GM12872 (cell line): ENCODE measurements around the gene VPS18.

Experiments used
- TF ChIP-seq, protein P1 (sequence below): IDR thresholded peaks from 3 replicates; pipeline ENCODE4 v1.5.1; 2011; ENCODE audit warnings: low read depth, mild to moderate bottlenecking, low read length, moderate library complexity; ENCODE audit not compliant: insufficient read depth

Gene VPS18, protein sequence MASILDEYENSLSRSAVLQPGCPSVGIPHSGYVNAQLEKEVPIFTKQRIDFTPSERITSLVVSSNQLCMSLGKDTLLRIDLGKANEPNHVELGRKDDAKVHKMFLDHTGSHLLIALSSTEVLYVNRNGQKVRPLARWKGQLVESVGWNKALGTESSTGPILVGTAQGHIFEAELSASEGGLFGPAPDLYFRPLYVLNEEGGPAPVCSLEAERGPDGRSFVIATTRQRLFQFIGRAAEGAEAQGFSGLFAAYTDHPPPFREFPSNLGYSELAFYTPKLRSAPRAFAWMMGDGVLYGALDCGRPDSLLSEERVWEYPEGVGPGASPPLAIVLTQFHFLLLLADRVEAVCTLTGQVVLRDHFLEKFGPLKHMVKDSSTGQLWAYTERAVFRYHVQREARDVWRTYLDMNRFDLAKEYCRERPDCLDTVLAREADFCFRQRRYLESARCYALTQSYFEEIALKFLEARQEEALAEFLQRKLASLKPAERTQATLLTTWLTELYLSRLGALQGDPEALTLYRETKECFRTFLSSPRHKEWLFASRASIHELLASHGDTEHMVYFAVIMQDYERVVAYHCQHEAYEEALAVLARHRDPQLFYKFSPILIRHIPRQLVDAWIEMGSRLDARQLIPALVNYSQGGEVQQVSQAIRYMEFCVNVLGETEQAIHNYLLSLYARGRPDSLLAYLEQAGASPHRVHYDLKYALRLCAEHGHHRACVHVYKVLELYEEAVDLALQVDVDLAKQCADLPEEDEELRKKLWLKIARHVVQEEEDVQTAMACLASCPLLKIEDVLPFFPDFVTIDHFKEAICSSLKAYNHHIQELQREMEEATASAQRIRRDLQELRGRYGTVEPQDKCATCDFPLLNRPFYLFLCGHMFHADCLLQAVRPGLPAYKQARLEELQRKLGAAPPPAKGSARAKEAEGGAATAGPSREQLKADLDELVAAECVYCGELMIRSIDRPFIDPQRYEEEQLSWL

DNA sequence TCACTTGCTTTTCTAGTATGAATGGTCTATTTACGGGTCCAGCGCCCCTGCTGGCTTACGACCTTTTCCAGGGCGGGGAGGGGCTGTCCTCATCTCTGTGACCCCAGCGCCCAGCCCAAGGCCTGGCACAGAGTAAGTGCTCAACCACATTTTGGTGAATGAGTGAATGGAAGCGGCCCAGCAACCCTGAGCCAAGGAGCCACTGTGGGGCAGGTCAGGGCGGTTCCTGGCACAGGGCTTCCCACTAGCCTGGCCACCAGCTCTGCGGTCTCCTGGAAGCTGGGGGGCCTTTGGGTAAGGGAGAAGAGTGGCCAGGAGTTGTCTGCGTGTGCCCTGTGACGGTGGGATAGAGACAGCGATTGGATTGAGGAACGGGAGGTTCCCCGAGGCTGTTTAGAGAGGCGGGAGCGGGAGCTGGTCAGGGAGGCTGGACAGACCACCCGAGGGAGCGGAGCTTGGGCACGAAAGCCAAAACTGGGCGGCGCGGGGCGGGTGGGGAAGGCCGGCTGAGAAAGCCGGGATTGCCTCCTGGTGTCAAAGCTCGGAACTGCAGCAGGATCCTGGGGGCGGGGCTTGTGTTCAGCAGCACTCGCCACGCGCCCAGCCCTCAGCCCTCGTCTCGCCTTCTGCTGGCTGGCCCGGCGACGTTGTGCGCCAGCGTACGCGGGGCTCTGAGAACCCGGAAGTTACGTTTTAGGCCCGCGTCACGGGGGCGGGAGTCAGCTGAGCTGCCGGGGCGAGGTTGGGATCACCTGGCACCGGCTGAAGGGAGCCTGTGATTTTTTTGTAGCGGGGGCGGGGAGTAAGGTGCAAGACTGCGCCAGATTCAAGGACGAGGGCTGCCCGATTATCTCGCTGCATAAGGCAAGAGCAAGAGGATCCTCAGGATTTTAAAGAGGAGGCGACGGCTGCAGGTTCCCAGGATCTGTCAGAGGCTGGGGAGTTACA is at the start of gene VPS18:
Gene VPS18 (plus strand): TSS at position 718 of the 948 bp plus-strand sequence. CDS start 319 bp downstream, outside the sequence.
- TF ChIP-seq, protein P1, sequence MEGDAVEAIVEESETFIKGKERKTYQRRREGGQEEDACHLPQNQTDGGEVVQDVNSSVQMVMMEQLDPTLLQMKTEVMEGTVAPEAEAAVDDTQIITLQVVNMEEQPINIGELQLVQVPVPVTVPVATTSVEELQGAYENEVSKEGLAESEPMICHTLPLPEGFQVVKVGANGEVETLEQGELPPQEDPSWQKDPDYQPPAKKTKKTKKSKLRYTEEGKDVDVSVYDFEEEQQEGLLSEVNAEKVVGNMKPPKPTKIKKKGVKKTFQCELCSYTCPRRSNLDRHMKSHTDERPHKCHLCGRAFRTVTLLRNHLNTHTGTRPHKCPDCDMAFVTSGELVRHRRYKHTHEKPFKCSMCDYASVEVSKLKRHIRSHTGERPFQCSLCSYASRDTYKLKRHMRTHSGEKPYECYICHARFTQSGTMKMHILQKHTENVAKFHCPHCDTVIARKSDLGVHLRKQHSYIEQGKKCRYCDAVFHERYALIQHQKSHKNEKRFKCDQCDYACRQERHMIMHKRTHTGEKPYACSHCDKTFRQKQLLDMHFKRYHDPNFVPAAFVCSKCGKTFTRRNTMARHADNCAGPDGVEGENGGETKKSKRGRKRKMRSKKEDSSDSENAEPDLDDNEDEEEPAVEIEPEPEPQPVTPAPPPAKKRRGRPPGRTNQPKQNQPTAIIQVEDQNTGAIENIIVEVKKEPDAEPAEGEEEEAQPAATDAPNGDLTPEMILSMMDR: peak; percentile 93

DNA sequence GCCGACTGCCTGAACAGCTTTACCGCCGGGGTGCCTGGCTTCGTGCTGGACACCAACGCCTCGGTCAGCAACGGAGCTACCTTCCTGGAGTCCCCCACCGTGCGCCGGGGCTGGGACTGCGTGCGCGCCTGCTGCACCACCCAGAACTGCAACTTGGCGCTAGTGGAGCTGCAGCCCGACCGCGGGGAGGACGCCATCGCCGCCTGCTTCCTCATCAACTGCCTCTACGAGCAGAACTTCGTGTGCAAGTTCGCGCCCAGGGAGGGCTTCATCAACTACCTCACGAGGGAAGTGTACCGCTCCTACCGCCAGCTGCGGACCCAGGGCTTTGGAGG is 49.6 kb upstream of the VPS18 start:
- TF ChIP-seq, protein P1: no peak

DNA sequence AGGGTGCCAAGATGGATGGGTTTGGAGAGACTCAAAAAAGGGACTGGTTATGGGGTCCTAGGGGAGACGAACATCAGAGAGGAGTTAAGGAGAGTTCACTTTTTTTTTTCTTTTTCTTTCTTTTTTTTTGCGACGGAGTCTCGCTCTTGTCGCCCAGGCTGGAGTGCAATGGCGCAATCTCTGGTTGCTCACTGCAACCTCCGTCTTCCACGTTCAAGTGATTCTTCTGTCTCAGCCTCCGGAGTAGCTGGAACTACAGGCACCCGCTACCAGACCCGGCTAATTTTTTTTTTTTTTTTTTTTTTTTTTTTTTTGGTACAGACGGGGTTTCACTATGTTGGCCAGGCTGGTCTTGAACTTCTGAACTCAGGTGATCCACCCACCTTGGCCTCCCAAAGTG is 49.2 kb upstream of the VPS18 start:
- TF ChIP-seq, protein P1: no peak

DNA sequence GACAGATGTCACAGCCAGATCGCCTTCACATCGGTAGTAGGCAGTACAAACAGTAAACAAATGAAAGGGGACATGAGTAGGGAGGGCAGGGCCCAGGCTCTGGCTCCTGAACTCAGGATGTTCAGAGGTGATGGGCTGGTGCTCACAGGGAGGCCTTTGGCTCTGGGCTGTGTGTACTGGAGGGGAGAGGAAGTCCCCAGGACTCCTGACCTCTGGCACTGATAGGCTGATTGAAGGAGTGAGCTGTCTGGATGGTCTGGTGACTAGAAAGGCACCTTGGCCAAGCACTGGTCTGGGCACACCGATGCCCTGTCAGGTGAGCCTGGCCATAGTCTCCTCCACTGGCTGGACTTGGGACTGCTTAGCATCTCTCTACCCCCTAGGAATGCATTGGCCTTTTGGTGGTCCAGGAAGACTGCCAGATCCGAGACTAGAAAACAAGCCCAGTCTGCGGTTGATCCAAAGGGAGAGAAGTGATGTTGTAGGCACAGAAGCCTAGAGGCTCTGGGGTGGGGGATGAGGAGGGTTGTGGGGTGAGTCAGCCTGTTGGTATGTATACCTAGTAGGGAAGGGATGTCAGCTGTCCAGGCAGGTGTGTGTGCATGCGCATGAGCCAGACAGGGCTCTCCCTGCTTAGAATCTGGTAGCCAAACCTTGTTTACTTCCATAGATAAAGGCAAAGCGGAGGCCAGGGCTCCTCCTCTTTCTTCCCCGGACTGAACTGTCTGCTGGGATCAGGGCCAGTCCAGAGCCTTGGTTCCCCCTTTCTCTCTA is 48.6 kb upstream of the VPS18 start:
- TF ChIP-seq, protein P1: no peak

DNA sequence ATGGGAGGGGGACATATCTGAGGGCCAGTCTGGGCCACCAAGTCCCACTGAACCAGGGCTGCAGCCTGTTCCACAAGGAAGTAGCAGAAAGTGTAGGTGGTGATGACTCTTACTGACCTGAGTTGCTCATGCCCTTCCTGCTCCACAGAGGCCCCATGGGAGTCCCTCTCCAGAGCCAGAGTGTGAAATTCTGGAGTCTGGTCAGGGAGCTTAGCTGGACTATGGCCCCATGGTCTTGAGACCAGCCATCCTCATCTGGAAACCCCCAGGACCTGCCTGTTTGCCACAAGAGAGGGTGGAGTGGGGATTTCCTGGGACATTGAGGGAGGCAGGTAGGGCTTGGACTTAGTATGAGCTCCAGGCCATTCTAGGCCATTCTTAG is 47.4 kb upstream of the VPS18 start:
- TF ChIP-seq, protein P1: no peak

DNA sequence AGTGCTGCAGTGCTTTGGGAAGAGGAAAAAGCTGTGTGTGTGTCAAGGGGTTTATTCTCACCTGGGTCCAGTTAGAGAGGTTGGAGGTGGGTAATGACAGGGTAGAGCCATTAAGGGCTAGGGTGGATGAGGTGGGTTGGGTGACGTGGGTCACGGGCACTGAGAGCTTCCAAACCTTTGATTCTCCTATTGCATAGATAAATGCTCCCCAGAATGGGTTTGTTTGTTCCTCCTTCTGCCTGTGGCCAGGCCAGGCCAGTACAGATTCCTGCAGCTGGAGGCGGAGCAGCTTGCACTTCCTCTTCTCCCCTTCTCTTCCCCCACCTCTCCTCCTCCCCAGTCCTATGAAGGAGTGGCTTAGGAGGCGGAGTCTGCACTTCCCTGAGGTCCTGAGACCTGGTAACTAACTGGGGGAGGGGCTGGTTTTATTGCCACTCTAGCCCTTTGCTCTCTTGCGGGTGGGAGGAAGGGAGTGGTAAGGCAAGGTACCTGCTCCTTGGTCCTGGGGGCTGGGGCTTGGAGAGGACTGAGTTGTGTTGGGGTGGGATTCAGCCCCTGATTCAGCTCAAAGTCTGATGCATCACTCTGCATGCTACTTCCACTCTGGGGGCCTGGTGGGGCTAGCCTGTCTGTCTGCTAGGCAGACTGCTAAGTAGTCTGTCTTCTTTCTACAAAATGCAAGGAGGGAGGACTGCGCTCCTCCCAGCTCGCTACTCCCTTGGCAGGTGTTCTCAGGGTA is 46.9 kb upstream of the VPS18 start:
- TF ChIP-seq, protein P1: no peak
